PC-9 (cell line): ENCODE measurements around the gene PRRT2. TPM values are rescaled to one million over a fixed set of nuclear protein-coding genes. Genes with fewer than 3 reads are reported as not detected.
A peak's percentile ranks its signal among the peaks of the same experiment; 100 is the strongest.

Source experiments
- BruUV-seq: library from RNA; stranded (reverse); fragments of 400-500 nt; replicated peaks from 2 replicates; lab custom pipeline; 2021; lab: Mats Ljungman, UMichigan
- CTCF ChIA-PET: fragments of 300-600 bp; sonication (Branson Sonifier 250); formaldehyde crosslinking; loops from one replicate; lab custom pipeline; 2022; ENCODE audit warnings: antibody characterized with exemption; lab: Charles Lee
- POLR2A ChIA-PET: fragments of 300-600 bp; sonication (Branson Sonifier 250); formaldehyde crosslinking; loops from one replicate; lab custom pipeline; 2022; ENCODE audit warnings: antibody characterized with exemption; ENCODE audit not compliant: unreplicated experiment; lab: Charles Lee
- DNase-seq, 2 experiments: peaks; one replicate each; pipeline versions ENCODE4 v3.0.0 to v3.0.0-alpha.2; 2015 to 2022; ENCODE audit warnings: mixed read lengths in 1 of 2
- H2AFZ ChIP-seq: fragments of 200-600 bp; sonication (generic); 2 replicates; pipeline ENCODE4 v1.8.1; 2017; ENCODE audit warnings: antibody characterized with exemption
- H3F3A ChIP-seq: fragments of 200-600 bp; sonication (generic); 2 replicates; pipeline ENCODE4 v1.8.1; 2017; ENCODE audit warnings: antibody characterized with exemption, mild to moderate bottlenecking, low read depth; ENCODE audit not compliant: insufficient read depth
- H3K27ac ChIP-seq: fragments of 200-600 bp; sonication (generic); 2 replicates; pipeline ENCODE4 v1.6.1; 2016; ENCODE audit warnings: mixed run types
- H3K27me3 ChIP-seq: fragments of 200-600 bp; sonication (generic); 2 replicates; pipeline ENCODE4 v1.6.1; 2016; ENCODE audit warnings: low read depth, mixed run types; ENCODE audit not compliant: insufficient read depth
- H3K36me3 ChIP-seq: fragments of 200-600 bp; sonication (generic); 2 replicates; pipeline ENCODE4 v1.6.1; 2016; ENCODE audit warnings: low read depth, mixed run types
- H3K4me1 ChIP-seq: fragments of 200-600 bp; sonication (generic); replicated peaks from 2 replicates; pipeline ENCODE4 v1.6.1; 2016; ENCODE audit warnings: mixed run types; ENCODE audit not compliant: insufficient read depth
- H3K4me2 ChIP-seq: fragments of 200-600 bp; sonication (generic); 2 replicates; pipeline ENCODE4 v1.6.1; 2017; ENCODE audit warnings: mixed run types
- H3K4me3 ChIP-seq: fragments of 200-600 bp; sonication (generic); 2 replicates; pipeline ENCODE4 v1.6.1; 2016; ENCODE audit warnings: mixed run types
- H3K79me2 ChIP-seq: fragments of 200-600 bp; sonication (generic); 2 replicates; pipeline ENCODE4 v1.6.1; 2017; ENCODE audit warnings: low read depth, mixed run types
- H3K9me2 ChIP-seq: fragments of 200-600 bp; sonication (generic); 2 replicates; pipeline ENCODE4 v1.8.1; 2017; ENCODE audit warnings: mild to moderate bottlenecking; ENCODE audit not compliant: insufficient read depth
- H3K9me3 ChIP-seq: fragments of 200-600 bp; sonication (generic); 2 replicates; pipeline ENCODE4 v1.8.1; 2016; ENCODE audit warnings: low read depth; ENCODE audit not compliant: insufficient read depth
- H4K20me1 ChIP-seq: fragments of 200-600 bp; sonication (generic); 2 replicates; pipeline ENCODE4 v1.8.1; 2017; ENCODE audit not compliant: insufficient read depth
- EZH2 ChIP-seq: fragments of 200-600 bp; sonication (generic); IDR thresholded peaks from 2 replicates; pipeline ENCODE4 v1.8.0; 2017; ENCODE audit warnings: antibody characterized with exemption, low read depth
- intact Hi-C: fragments of 100-400 bp; cut with micrococcal nuclease; formaldehyde crosslinking; loops from one replicate; pipeline ENCODE4 v1.10.0; 2022; ENCODE audit not compliant: unreplicated experiment
- total RNA-seq: library from RNA; stranded (reverse); gene quantifications from 2 replicates; pipeline ENCODE4 v1.2.3, GENCODE V29; 2021
- TF ChIP-seq, protein P1 (sequence below): fragments of 200-600 bp; sonication (generic); conservative IDR thresholded peaks from 2 replicates; pipeline ENCODE4 v1.6.1; 2017; ENCODE audit warnings: mixed run types, antibody characterized with exemption, mild to moderate bottlenecking, moderate library complexity

The PRRT2 gene
- total RNA-seq, 1 experiment from 2014 or later = 4.9 TPM

DNA sequence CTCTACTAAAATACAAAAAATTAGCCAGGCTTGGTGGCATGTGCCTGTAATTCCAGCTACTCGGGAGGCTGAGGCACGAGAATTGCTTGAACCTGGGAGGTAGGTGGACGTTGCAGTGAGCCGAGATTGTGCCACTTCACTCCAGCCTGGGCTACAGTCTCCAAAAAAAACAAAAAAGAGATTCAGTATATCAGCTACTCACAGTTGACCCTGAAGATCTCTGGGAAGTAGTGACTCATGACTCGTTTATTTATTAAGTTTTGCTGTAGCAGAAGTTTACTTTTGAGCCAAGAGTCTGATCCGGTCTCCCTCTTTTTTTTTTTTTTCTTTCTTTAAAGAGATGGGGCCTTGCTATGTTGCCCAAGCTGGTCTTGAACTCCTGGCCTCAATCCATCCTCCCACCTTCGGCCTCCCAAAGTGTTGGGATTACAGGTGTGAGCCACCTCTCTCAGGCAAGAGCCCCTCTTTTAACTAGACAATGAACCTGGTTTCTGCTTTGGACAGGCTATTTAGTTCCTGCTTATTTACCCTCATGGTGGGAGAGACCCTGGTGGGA lies 12.7 kb downstream of the PRRT2 start:
- ChIA-PET POLR2A (interaction anchor here (0.6 to 0.7 kb wide), 6 partner anchors 9 to 149 kb away, joined by 3 to 16 read pairs (median 4); partner anchors contain the start of genes PAGR1 and TAOK2), CTCF (interaction anchor here (0.6 to 0.7 kb wide), 3 partner anchors 9 to 806 kb away, joined by 3 to 9 read pairs (median 4); partner anchors contain the start of genes KIF22 and PAGR1)
- BruUV-seq = no TSS peak
- Histone ChIP-seq H2AFZ (no peak overlapping the region), H3K27ac (peak overlapping the region; percentile 59), H3F3A (peaks cover 59% of the 10 kb centered on the region; the same call in 1 of the 2 replicates), H3K79me2 (peaks cover 47% of the 10 kb centered on the region), H3K4me2 (peak overlapping the region; percentile 65), H3K9me3 (no peaks in the 10 kb centered on the region), H4K20me1 (no peaks in the 10 kb centered on the region), H3K4me1 (peaks cover 58% of the 10 kb centered on the region), H3K36me3 (no peaks in the 10 kb centered on the region), H3K9me2 (no peaks in the 10 kb centered on the region), H3K4me3 (peak overlapping the region; percentile 16; the same call in 1 of the 2 replicates), H3K27me3 (no peaks in the 10 kb centered on the region)
- peak in 1 of 2 experiments; percentile 76 for DNase-seq
- intact Hi-C loops = loop anchor here (5.0 kb wide), 1 partner anchor 73 kb away; the partner anchor contains the start of gene SEZ6L2
- TF ChIP-seq, protein P1, sequence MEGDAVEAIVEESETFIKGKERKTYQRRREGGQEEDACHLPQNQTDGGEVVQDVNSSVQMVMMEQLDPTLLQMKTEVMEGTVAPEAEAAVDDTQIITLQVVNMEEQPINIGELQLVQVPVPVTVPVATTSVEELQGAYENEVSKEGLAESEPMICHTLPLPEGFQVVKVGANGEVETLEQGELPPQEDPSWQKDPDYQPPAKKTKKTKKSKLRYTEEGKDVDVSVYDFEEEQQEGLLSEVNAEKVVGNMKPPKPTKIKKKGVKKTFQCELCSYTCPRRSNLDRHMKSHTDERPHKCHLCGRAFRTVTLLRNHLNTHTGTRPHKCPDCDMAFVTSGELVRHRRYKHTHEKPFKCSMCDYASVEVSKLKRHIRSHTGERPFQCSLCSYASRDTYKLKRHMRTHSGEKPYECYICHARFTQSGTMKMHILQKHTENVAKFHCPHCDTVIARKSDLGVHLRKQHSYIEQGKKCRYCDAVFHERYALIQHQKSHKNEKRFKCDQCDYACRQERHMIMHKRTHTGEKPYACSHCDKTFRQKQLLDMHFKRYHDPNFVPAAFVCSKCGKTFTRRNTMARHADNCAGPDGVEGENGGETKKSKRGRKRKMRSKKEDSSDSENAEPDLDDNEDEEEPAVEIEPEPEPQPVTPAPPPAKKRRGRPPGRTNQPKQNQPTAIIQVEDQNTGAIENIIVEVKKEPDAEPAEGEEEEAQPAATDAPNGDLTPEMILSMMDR = no peak
- TF ChIP-seq EZH2 = no peak

DNA sequence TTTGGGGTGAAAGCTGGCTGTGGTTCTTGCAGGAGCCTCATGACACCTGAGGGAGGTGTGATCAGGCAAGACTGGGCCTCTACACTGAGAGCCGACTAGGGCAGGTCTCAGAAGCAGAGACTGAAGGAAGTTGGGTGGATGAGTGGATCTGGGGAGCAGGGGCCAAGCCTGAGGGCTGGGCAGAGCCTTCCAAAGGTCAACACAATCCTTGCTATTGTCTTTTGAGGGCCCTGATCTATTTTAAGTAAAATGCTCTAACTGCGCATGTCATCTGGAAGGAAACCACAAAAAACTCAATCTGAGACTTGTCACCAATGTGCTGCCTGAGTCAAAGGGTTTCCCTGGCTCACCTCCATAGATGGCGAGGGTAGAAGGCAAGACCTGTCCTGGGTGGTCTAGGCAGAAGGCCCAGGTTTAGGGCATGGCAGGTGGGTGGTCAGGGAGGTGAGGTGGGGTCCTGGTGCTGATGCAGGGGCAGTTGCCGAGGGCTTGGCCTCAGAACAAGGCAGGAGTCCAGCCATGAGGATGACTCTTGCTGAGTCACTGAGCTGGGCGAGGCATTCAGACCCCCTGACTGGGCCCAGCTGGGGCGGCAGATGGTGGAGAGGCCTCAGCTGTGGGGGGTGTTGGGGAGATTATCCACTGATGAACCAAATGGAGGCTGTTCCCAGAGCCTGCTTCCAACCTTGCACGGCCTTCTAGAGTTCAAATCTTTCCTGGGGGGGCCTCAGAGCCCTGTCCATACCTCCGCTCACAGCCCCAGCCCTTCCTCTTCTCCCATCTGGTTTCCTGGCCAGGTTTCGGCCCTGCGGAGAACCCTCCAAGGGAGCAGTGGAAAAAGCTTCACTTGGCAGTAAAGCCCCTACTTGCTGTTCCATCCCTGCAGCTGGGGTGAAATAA lies 13.4 kb downstream of the PRRT2 start:
- no peak overlapping the region for H2AFZ ChIP-seq
- POLR2A ChIA-PET = interaction anchor here (0.5 to 0.6 kb wide), 6 partner anchors 10 to 594 kb away, joined by 3 to 8 read pairs (median 4); partner anchors contain the start of gene PAGR1

More for the DNA sequence above, 13.4 kb downstream of the PRRT2 start:
- Histone ChIP-seq H3K9me2 (no peaks in the 10 kb centered on the region), H3K4me3 (no peak overlapping the region; the same call in 1 of the 2 replicates), H3K27me3 (no peaks in the 10 kb centered on the region), H3K9me3 (no peaks in the 10 kb centered on the region), H3K79me2 (peaks cover 46% of the 10 kb centered on the region), H4K20me1 (no peaks in the 10 kb centered on the region), H3K4me1 (peaks cover 53% of the 10 kb centered on the region), H3K36me3 (no peaks in the 10 kb centered on the region), H3K27ac (peak overlapping the region; percentile 59), H3K4me2 (peak overlapping the region; percentile 65), H3F3A (peaks cover 53% of the 10 kb centered on the region; the same call in 1 of the 2 replicates)
- CTCF ChIA-PET = interaction anchor here (0.7 to 1.7 kb wide), 2 partner anchors 10 to 23 kb away, joined by 3 to 8 read pairs; partner anchors contain the start of gene PAGR1
- TF ChIP-seq, protein P1 = no peak
- TF ChIP-seq EZH2 = no peak
- DNase-seq = peak; percentile 66 to 74
- intact Hi-C loops = no loop called here
- no TSS peak for BruUV-seq
